GM21423 (cell line): Measurements from ENCODE around the gene RPN1.
"Not testable (repeated sequence)": the region's sequence is repeated elsewhere in the genome, so short reads cannot be mapped to it uniquely, and the experiment has no call there.

Source experiments
- ATAC-seq: cut with Tn5 transposase; IDR thresholded peaks from one replicate; pipeline ENCODE4 v1.9.1; 2021; ENCODE audit warnings: mild to moderate bottlenecking, moderate library complexity; ENCODE audit not compliant: unreplicated experiment

The RPN1 gene

GRCh38 chr3:128653383-128653992 lies 2.9 kb upstream of the RPN1 start:
- ATAC-seq: not testable (repeated sequence)

GRCh38 chr3:128648940-128649663 lies 1.5 kb downstream of the RPN1 start:
- no peak for ATAC-seq

GRCh38 chr3:128648402-128648801 lies 2.2 kb downstream of the RPN1 start:
- ATAC-seq: no peak

- ATAC-seq: no peak
Measured at GRCh38 chr3:128647307-128647706, 3.3 kb downstream of the RPN1 start.

GRCh38 chr3:128634075-128634611 lies 16.5 kb downstream of the RPN1 start:
- no peak for ATAC-seq

- ATAC-seq: no peak
Measured at GRCh38 chr3:128632301-128632700, 18.3 kb downstream of the RPN1 start.

GRCh38 chr3:128629936-128630335 lies 20.7 kb downstream of the RPN1 start:
- ATAC-seq: no peak

- ATAC-seq: no peak
Measured at GRCh38 chr3:128625409-128625945, 25.1 kb downstream of the RPN1 start.

- ATAC-seq: no peak
Measured at GRCh38 chr3:128624526-128625138, 26.0 kb downstream of the RPN1 start.

- ATAC-seq: no peak
Measured at GRCh38 chr3:128623762-128624176, 26.8 kb downstream of the RPN1 start.

- no peak for ATAC-seq
Measured at GRCh38 chr3:128621931-128622330, 28.7 kb downstream of the RPN1 start.

GRCh38 chr3:128621234-128621633 lies 29.4 kb downstream of the RPN1 start:
- no peak for ATAC-seq

- no peak for ATAC-seq
Measured at GRCh38 chr3:128620268-128620691, 30.3 kb downstream of the RPN1 start.

- ATAC-seq: no peak
Measured at GRCh38 chr3:128619146-128619890, 31.3 kb downstream of the RPN1 start.

GRCh38 chr3:128618398-128618726 lies 32.3 kb downstream of the RPN1 start:
- ATAC-seq: no peak

GRCh38 chr3:128617557-128618397 lies 32.8 kb downstream of the RPN1 start:
- ATAC-seq: peak; percentile 90

GRCh38 chr3:128617270-128617556 lies 33.4 kb downstream of the RPN1 start:
- ATAC-seq: no peak

- ATAC-seq: peak; percentile 1
Measured at GRCh38 chr3:128616516-128617269, 33.9 kb downstream of the RPN1 start.

- ATAC-seq: no peak
Measured at GRCh38 chr3:128614076-128614475, 36.5 kb downstream of the RPN1 start.
